ENCODE data around the gene GARNL3.

DNA sequence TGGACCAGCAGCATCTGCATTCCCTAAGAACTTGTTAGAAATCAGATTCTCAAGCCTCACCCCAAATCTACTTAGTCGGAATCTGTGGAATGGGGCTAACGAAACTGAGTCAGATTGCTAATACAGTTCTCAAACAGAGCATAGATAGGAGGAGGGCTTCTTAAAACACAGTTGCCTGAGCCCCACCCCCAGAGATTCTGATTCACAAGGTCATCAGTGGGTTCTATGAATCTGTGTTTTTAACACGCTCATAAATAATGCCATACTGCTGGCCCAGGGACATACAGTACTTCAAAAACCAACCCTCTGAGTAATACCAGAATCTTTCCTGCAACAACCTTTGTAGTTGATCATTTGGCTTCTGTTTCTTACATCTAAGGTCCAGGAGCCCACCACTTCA is 32.9 kb upstream of the GARNL3 start:
- TF ChIP-seq, protein P1, sequence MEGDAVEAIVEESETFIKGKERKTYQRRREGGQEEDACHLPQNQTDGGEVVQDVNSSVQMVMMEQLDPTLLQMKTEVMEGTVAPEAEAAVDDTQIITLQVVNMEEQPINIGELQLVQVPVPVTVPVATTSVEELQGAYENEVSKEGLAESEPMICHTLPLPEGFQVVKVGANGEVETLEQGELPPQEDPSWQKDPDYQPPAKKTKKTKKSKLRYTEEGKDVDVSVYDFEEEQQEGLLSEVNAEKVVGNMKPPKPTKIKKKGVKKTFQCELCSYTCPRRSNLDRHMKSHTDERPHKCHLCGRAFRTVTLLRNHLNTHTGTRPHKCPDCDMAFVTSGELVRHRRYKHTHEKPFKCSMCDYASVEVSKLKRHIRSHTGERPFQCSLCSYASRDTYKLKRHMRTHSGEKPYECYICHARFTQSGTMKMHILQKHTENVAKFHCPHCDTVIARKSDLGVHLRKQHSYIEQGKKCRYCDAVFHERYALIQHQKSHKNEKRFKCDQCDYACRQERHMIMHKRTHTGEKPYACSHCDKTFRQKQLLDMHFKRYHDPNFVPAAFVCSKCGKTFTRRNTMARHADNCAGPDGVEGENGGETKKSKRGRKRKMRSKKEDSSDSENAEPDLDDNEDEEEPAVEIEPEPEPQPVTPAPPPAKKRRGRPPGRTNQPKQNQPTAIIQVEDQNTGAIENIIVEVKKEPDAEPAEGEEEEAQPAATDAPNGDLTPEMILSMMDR (IDR thresholded peaks at IDR 0.05) = no peak
- TF ChIP-seq POLR2A (IDR thresholded peaks at IDR 0.05) = no peak
